Parathyroid adenoma (tissue), 2 donors: ENCODE measurements around the gene PDE4A.
"Not testable (repeated sequence)": the region's sequence is repeated elsewhere in the genome, so short reads cannot be mapped to it uniquely, and the experiment has no call there.

Source experiments
- H2AFZ ChIP-seq: fragments of 300-600 bp; sonication (generic); one replicate; pipeline ENCODE4 v1.7.0; 2017; ENCODE audit warnings: antibody characterized with exemption, mild to moderate bottlenecking
- H3K27ac ChIP-seq: fragments of 300-600 bp; sonication (generic); one replicate; pipeline ENCODE4 v1.7.0; 2017
- H3K27me3 ChIP-seq: fragments of 300-600 bp; sonication (generic); one replicate; pipeline ENCODE4 v1.7.0; 2017; ENCODE audit warnings: low read length; ENCODE audit not compliant: control insufficient read depth, insufficient read depth
- H3K36me3 ChIP-seq: fragments of 300-600 bp; sonication (generic); one replicate; pipeline ENCODE4 v1.7.0; 2017; ENCODE audit warnings: low read length; ENCODE audit not compliant: control insufficient read depth, insufficient read depth
- H3K4me1 ChIP-seq: fragments of 300-600 bp; sonication (generic); one replicate; pipeline ENCODE4 v1.7.0; 2017; ENCODE audit warnings: control low read depth
- H3K4me2 ChIP-seq: fragments of 300-600 bp; sonication (generic); one replicate; pipeline ENCODE4 v1.7.0; 2017; ENCODE audit warnings: low read length
- H3K4me3 ChIP-seq: fragments of 300-600 bp; sonication (generic); one replicate; pipeline ENCODE4 v1.7.0; 2017; ENCODE audit warnings: low read depth, low read length
- H3K79me2 ChIP-seq: fragments of 300-600 bp; sonication (generic); one replicate; pipeline ENCODE4 v1.7.0; 2017; ENCODE audit warnings: control low read depth
- H3K9ac ChIP-seq: fragments of 300-600 bp; sonication (generic); one replicate; pipeline ENCODE4 v1.7.0; 2017; ENCODE audit warnings: mild to moderate bottlenecking
- H3K9me3 ChIP-seq: fragments of 300-600 bp; sonication (generic); one replicate; pipeline ENCODE4 v1.7.0; 2017; ENCODE audit warnings: low read length; ENCODE audit not compliant: control insufficient read depth
- TF ChIP-seq, protein P1 (sequence below): fragments of 300-600 bp; sonication (generic); IDR thresholded peaks from one replicate; pipeline ENCODE4 v1.7.0; 2017; ENCODE audit warnings: antibody characterized with exemption, mild to moderate bottlenecking
- donor health status: primary hyperparathyroidism.

PDE4A gene

DNA sequence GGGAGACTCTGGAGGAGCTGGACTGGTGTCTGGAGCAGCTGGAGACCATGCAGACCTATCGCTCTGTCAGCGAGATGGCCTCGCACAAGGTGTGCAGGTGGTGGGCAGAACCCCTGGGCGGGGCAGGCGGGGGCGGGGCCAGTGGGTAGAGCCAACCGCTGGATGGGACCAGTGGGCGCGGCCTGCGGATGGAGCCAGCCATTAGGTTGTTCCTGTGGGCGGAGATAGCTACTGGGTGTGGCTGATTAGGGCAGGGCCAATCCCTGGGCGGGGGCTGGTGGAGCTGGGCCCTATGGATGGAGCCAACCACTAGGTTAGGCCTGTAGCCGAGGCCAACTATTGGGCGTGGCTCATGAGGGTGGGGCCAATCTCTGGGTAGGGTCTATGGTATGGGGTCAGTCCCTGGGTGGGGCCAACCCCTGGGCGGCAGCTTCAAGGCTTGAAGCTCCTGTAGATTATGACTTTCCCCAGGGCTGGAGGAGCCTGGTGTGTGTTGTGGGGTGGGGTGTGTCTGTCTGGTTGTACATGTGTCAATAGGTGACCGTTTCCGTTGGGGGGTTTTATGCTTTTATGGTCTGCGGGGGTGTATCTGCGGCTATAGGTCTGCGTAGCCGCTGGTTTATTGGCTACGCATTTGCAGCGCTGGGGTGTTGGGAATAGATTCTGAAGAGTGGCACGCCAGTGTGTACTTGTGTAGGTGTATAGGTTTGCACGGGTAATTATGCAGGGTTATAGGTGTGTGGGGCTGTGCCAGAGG lies 30.7 kb downstream of the PDE4A start:
- H3K4me2 ChIP-seq = no peak overlapping the region
- no peak overlapping the region for H3K4me3 ChIP-seq
- no peaks in the 10 kb centered on the region for H3K9me3 ChIP-seq
- no peaks in the 10 kb centered on the region for H3K4me1 ChIP-seq
- H3K9ac ChIP-seq = no peak overlapping the region
- TF ChIP-seq, protein P1, sequence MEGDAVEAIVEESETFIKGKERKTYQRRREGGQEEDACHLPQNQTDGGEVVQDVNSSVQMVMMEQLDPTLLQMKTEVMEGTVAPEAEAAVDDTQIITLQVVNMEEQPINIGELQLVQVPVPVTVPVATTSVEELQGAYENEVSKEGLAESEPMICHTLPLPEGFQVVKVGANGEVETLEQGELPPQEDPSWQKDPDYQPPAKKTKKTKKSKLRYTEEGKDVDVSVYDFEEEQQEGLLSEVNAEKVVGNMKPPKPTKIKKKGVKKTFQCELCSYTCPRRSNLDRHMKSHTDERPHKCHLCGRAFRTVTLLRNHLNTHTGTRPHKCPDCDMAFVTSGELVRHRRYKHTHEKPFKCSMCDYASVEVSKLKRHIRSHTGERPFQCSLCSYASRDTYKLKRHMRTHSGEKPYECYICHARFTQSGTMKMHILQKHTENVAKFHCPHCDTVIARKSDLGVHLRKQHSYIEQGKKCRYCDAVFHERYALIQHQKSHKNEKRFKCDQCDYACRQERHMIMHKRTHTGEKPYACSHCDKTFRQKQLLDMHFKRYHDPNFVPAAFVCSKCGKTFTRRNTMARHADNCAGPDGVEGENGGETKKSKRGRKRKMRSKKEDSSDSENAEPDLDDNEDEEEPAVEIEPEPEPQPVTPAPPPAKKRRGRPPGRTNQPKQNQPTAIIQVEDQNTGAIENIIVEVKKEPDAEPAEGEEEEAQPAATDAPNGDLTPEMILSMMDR = no peak
- peaks cover 12% of the 10 kb centered on the region for H3K79me2 ChIP-seq
- H3K27me3 ChIP-seq = no peaks in the 10 kb centered on the region
- no peak overlapping the region for H2AFZ ChIP-seq
- H3K27ac ChIP-seq = no peak overlapping the region
- H3K36me3 ChIP-seq = no peaks in the 10 kb centered on the region

DNA sequence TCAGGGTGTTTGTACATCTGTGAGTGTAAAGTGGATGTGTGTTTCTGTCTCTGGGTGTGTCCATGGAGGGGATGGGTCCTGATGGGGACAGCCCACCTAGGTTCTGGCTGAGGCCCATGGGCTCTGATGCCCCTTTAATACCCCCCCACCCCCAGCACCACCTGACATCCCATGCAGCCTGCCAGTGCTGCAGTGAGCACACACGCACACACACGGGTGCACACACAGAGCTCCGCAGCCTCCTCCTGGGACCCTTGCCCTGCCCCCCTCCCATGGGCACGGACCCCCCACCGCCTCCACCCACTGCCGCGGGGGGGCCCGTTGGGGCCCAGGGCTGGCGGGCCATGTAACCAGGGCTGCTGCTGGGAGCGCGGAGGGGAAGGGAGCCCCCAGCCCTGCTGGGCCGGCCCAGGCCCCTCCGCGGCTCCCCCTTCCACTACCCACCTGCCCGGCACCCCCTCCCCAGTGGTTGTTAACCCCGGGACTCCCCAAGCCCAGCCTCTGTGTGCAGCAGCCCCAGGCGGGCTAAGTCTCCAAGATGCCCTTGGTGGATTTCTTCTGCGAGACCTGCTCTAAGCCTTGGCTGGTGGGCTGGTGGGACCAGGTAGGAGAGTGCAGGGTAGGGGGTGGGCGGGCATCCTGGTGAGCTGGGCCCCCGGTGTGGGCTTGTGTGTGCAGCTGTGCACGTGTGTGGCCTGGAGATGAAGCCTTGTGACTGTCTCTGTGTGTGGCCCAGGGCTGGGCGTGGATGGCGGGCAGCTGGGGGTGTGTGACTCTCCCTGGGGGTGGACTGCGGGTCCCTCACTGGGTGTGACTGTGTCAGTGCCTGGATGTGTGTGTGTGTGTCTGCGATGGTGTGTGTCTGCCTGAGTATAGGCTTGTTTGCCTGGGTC lies 32.6 kb downstream of the PDE4A start:
- peaks cover 12% of the 10 kb centered on the region for H3K79me2 ChIP-seq
- H3K27ac ChIP-seq = no peak overlapping the region
- no peaks in the 10 kb centered on the region for H3K9me3 ChIP-seq
- H3K36me3 ChIP-seq = no peaks in the 10 kb centered on the region
- no peaks in the 10 kb centered on the region for H3K27me3 ChIP-seq
- H3K9ac ChIP-seq = no peak overlapping the region
- no peak overlapping the region for H2AFZ ChIP-seq
- no peak overlapping the region for H3K4me3 ChIP-seq
- TF ChIP-seq, protein P1 = no peak
- no peak overlapping the region for H3K4me2 ChIP-seq
- H3K4me1 ChIP-seq = no peaks in the 10 kb centered on the region

DNA sequence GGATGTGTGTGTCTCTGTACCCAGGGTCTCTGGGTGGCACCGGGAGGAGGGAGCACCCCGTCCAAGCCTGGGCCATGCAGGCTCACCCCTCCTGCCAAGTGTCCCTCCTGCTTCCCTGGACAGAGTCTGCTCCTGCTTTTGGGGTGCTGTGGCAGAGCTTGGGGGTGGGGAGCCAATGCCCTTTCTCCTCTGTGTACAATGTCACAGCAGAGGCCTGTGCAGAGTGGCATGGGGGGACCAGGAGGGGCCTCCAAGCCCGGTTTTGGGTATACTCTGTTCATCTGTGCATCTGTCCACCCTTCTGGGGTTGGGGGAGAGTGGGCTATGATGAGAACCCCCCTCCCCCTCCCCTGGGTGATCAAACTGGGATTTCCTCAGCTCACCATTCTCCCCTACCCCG lies 33.5 kb downstream of the PDE4A start:
- Histone ChIP-seq H3K27me3 (no peaks in the 10 kb centered on the region), H3K36me3 (no peaks in the 10 kb centered on the region), H3K79me2 (peaks cover 12% of the 10 kb centered on the region), H3K4me3 (no peak overlapping the region), H2AFZ (no peak overlapping the region), H3K9ac (no peak overlapping the region), H3K4me2 (no peak overlapping the region), H3K4me1 (no peaks in the 10 kb centered on the region), H3K9me3 (no peaks in the 10 kb centered on the region), H3K27ac (no peak overlapping the region)
- TF ChIP-seq, protein P1 = no peak

DNA sequence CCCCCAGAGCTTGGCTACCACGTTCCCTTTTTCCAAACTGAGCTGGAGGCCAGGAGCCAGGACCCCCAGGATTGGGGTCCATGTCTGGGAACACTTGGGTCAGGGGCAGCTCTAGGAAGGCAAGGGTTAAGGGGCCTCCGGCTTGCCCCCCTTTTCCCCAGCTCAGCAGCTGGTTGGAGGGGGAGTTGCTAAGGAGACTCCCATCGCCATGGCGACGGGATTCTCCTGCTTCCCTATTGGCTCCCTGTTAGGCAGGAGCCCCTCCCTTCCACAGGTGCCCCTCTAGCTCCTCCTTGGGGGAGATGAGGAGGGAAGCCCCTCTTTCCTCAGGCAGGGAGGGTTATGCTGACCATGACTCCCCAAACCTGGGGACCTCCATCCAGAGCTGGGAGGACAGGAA lies 33.9 kb downstream of the PDE4A start:
- H3K9me3 ChIP-seq = no peaks in the 10 kb centered on the region
- H3K79me2 ChIP-seq = peaks cover 9% of the 10 kb centered on the region
- no peak overlapping the region for H3K27ac ChIP-seq
- H3K36me3 ChIP-seq = no peaks in the 10 kb centered on the region
- TF ChIP-seq, protein P1 = no peak
- no peak overlapping the region for H3K9ac ChIP-seq
- no peak overlapping the region for H3K4me3 ChIP-seq
- no peak overlapping the region for H3K4me2 ChIP-seq
- H3K27me3 ChIP-seq = no peaks in the 10 kb centered on the region
- no peaks in the 10 kb centered on the region for H3K4me1 ChIP-seq
- no peak overlapping the region for H2AFZ ChIP-seq

DNA sequence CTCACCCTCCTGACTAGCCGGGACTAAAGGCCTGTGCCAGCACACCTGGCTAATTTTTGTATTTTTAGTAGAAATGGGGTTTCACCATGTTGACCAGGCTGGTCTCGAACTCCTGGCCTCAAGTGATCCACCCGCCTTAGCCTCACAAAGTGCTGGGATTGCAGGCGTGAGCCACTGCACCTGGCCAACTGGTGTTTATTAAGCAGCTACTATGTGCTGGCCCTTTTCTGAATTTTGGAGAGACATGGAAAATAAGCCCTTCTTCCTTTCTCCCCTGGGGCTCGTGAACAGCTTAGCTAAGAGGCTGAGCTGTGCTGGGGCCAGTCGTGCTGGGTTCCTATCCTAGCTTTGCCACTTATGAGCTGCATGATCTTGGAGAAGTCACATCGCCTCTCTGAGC lies 38.4 kb downstream of the PDE4A start:
- not testable (repeated sequence) for H3K36me3 ChIP-seq, H3K4me2 ChIP-seq, H3K4me1 ChIP-seq, H2AFZ ChIP-seq, H3K27ac ChIP-seq, H3K4me3 ChIP-seq, H3K27me3 ChIP-seq, H3K9me3 ChIP-seq, H3K9ac ChIP-seq, H3K79me2 ChIP-seq
